Endothelial cell (in vitro differentiated cells): ENCODE results near the gene TMPRSS7. TPM values are rescaled to one million over a fixed set of nuclear protein-coding genes. Genes with fewer than 3 reads are reported as not detected.

Experiments used
- DNase-seq: peaks from one replicate; pipeline ENCODE4 v3.0.0; 2021; ENCODE audit warnings: low spot score
- H3K27ac Mint-ChIP-seq: one replicate; pipeline ENCODE4 v1.8.0; 2021; ENCODE audit warnings: mixed read lengths, inconsistent platforms; ENCODE audit not compliant: unreplicated experiment
- H3K27me3 Mint-ChIP-seq: one replicate; pipeline ENCODE4 v1.8.0; 2021; ENCODE audit warnings: mild to moderate bottlenecking, moderate library complexity, mixed read lengths, inconsistent platforms; ENCODE audit not compliant: unreplicated experiment
- H3K36me3 Mint-ChIP-seq: one replicate; pipeline ENCODE4 v1.8.0; 2021; ENCODE audit warnings: mild to moderate bottlenecking, low read depth, mixed read lengths, inconsistent platforms; ENCODE audit not compliant: unreplicated experiment
- H3K4me1 Mint-ChIP-seq: one replicate; pipeline ENCODE4 v1.8.0; 2021; ENCODE audit warnings: mild to moderate bottlenecking, mixed read lengths, inconsistent platforms; ENCODE audit not compliant: unreplicated experiment
- H3K4me3 Mint-ChIP-seq: one replicate; pipeline ENCODE4 v1.8.0; 2021; ENCODE audit warnings: mild to moderate bottlenecking, mixed read lengths, inconsistent platforms; ENCODE audit not compliant: unreplicated experiment
- H3K9me3 Mint-ChIP-seq: one replicate; pipeline ENCODE4 v1.8.0; 2021; ENCODE audit warnings: mixed read lengths, inconsistent platforms; ENCODE audit not compliant: unreplicated experiment
- total RNA-seq: library from RNA; stranded (reverse); fragmentation: NEBNext Ultra II Directional; extraction: Animal tissue kit (Norgen Biotek cat#: 25700); gene quantifications from one replicate; pipeline ENCODE4 v1.2.1, GENCODE V29; 2021; ENCODE audit not compliant: unreplicated experiment
- TF ChIP-seq, protein P1 (sequence below): fragments of 200-600 bp; sonication (generic); IDR thresholded peaks from one replicate; pipeline ENCODE4 v1.5.0; 2021; ENCODE audit warnings: antibody characterized with exemption; ENCODE audit not compliant: unreplicated experiment

The TMPRSS7 gene
- total RNA-seq, 1 donor from 2014 or later, result not detected

DNA sequence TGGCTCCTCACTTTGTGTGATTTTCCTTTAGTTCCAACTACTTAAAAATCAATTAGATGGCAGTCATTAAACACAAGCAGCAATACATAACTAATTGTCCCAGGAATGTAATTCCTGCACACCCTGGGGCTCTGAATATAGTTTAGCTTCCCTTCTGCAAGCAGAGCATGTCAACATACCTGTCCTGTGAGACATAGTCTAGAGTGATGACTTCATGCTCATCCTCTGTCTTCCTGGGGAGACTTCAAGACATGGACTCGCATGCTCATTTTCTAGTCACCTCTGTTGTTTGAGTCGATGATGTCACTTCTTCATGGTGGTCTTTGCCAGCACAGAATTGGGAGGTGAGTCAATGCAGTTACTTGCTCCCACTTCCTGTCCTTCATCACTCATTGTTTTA is 67.4 kb downstream of the TMPRSS7 start:
- Mint-ChIP-seq H3K27me3 (no peaks in the 10 kb centered on the region), H3K27ac (no peak overlapping the region), H3K4me1 (no peaks in the 10 kb centered on the region), H3K4me3 (no peak overlapping the region), H3K9me3 (no peaks in the 10 kb centered on the region), H3K36me3 (peaks cover 12% of the 10 kb centered on the region)
- TF ChIP-seq, protein P1, sequence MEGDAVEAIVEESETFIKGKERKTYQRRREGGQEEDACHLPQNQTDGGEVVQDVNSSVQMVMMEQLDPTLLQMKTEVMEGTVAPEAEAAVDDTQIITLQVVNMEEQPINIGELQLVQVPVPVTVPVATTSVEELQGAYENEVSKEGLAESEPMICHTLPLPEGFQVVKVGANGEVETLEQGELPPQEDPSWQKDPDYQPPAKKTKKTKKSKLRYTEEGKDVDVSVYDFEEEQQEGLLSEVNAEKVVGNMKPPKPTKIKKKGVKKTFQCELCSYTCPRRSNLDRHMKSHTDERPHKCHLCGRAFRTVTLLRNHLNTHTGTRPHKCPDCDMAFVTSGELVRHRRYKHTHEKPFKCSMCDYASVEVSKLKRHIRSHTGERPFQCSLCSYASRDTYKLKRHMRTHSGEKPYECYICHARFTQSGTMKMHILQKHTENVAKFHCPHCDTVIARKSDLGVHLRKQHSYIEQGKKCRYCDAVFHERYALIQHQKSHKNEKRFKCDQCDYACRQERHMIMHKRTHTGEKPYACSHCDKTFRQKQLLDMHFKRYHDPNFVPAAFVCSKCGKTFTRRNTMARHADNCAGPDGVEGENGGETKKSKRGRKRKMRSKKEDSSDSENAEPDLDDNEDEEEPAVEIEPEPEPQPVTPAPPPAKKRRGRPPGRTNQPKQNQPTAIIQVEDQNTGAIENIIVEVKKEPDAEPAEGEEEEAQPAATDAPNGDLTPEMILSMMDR, result no peak
- no peak for DNase-seq

DNA sequence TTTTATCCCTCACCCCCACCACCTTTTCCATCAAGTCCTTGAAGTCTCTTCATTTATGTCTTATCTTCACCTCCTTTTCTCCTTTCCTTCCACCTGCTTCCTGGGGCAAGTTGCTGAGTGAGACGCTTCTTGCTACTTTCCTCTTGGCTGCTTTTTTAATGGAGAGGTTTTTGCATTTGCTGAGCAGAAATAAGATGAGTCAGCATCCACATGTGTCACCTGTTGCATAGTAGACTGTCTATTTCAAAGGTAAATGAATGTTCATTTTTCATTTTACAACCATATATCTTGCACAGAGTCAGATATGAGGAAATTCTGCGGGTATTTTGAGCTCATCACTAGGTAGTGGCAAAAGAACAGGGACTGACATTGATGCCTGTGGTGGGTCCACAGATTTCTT is 70.2 kb downstream of the TMPRSS7 start:
- H3K9me3 Mint-ChIP-seq, result no peaks in the 10 kb centered on the region
- peaks cover 2% of the 10 kb centered on the region for H3K4me1 Mint-ChIP-seq
- no peak overlapping the region for H3K4me3 Mint-ChIP-seq
- no peak for DNase-seq
- H3K27me3 Mint-ChIP-seq, result no peaks in the 10 kb centered on the region
- no peak overlapping the region for H3K27ac Mint-ChIP-seq
- H3K36me3 Mint-ChIP-seq, result peaks cover 6% of the 10 kb centered on the region
- TF ChIP-seq, protein P1, result no peak

DNA sequence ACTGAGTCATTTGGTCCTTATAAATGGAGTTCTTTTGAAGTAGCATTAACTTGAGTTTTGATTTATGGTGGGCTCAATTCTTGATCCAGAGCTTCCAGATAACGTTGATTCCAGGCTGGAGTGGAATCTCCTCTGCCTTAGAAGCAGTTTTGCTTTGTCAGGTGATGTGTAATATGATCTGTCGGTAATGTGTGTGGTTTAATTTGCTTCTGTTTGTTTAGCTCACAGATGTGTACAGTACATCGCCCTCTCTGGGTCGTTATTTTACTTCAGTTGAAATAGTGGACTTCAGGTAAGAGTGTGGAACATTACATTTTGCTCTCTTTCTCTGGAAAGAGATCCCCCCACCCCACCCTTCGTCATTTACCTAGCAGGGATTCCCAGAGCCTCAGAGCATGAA is 74.8 kb downstream of the TMPRSS7 start:
- Mint-ChIP-seq H3K27me3 (no peaks in the 10 kb centered on the region), H3K4me1 (peaks cover 6% of the 10 kb centered on the region), H3K36me3 (peaks cover 9% of the 10 kb centered on the region), H3K4me3 (no peak overlapping the region), H3K27ac (no peak overlapping the region), H3K9me3 (no peaks in the 10 kb centered on the region)
- TF ChIP-seq, protein P1, result no peak
- DNase-seq, result no peak

DNA sequence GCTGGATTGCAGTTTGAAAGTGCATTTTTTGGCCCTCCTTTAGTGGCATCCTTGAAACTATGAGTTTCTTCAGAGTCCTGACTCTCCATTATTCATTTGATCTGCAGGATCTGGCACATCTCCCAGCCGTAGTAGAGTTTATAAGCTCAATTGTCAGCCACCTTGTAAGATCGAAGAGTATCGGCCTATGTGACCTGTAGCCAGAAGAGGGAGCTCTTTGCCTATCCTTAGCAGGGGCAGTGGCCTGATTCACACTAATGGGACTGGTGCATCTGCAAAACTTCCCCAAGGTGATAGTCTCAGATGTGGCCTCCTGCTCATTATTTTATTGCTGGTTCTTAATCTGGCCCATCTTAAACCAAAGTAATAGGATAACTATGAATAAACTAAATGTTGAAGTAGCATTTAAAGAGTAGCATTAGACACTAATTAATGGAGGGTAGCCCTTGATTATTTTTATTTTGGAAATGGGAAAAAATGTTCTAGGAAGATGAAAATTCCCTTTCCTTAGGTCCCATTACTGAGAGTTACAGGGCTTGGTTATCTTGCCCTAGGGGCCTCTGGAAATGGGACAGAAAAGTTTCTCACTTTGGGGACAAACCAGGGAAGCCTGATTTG is 77.4 kb downstream of the TMPRSS7 start:
- DNase-seq, result peak; percentile 50
- TF ChIP-seq, protein P1, result peak; percentile 52
- peaks cover 20% of the 10 kb centered on the region for H3K4me1 Mint-ChIP-seq
- H3K27ac Mint-ChIP-seq, result no peak overlapping the region
- peaks cover 9% of the 10 kb centered on the region for H3K36me3 Mint-ChIP-seq
- H3K4me3 Mint-ChIP-seq, result no peak overlapping the region
- no peaks in the 10 kb centered on the region for H3K27me3 Mint-ChIP-seq
- no peaks in the 10 kb centered on the region for H3K9me3 Mint-ChIP-seq

DNA sequence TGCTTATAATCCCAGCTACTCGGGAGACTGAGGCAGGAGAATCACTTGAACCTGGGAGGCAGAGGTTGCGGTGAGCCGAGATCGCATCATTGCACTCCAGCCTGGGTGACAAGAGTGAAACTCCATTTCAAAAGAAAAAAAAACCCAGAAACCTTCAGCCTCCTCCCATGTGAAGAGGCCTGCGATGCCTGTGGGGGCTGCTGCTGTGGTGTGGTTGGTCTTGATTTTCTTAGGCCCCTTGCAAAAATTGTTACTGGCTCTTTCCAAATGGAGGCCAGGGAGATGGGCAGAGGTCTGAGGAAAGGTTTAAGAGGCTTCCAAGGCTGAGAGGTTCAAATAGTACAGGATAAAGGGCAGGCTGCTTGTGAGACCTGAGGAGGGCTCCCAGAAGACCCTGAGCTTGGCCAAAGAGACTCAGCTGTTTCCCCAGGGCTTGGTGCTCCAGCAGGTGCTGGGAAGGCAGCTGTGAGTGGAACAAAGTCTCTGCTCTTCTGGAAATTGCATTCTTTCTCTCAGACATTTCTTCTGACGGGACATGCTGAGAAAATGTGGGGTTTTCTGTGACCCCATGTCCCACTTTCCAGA is 80.1 kb downstream of the TMPRSS7 start:
- no peak overlapping the region for H3K27ac Mint-ChIP-seq
- TF ChIP-seq, protein P1, result no peak
- no peak overlapping the region for H3K4me3 Mint-ChIP-seq
- H3K4me1 Mint-ChIP-seq, result peaks cover 38% of the 10 kb centered on the region
- H3K36me3 Mint-ChIP-seq, result peaks cover 13% of the 10 kb centered on the region
- H3K9me3 Mint-ChIP-seq, result no peaks in the 10 kb centered on the region
- DNase-seq, result no peak
- no peaks in the 10 kb centered on the region for H3K27me3 Mint-ChIP-seq
